Measurements from ENCODE around the gene CHAC2.
"Not testable (repeated sequence)": the region's sequence is repeated elsewhere in the genome, so short reads cannot be mapped to it uniquely, and the experiment has no call there.

Gene CHAC2

GRCh38 chr2:53767405-53768241 is at the start of gene CHAC2:
Gene CHAC2 (plus strand): TSS chr2:53767804. CDS start chr2:53767887, 83 bp downstream.
- peak; percentile 82 for DNase-seq (ENCODE audit: low read depth)

DNA sequence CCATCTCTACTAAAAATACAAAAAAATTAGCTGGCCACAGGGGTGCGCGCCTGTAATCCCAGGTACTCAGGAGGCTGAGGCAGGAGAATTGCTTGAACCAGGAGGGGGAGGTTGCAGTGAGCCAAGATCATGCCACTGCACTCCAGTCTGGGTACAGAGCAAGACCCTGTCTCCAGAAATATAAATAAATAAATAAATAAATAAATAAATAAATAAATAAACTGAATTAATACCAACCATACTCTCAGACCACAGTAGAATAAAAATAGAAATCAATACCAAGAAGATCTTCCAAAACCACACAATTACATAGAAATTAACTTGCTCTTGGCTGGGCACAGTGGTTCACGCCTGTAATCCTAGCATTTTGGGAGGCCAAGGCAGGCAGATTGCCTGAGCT is 46.7 kb upstream of the CHAC2 start:
- not testable (repeated sequence) for DNase-seq (ENCODE audit: low read depth)

DNA sequence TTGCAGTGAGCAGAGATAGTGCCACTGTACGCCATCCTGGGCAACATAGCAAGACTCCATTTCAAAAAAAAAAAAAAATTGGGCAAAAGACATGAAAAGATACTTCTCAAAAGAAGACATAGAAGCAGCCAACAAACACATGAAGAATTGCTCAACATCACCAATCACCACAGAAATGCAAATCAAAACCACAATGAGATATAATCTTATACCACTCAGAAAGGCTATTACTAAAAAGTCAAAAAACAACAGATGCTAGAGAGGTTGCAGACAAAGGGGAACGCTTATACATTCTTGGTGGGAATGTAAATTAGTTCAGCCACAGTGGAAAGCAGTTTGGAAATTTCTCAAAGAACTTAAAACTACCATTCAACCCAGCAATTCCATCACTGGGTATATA is 43.1 kb upstream of the CHAC2 start:
- peak; percentile 81 for DNase-seq (ENCODE audit: low read depth)

GRCh38 chr2:53725662-53726061 is 41.9 kb upstream of the CHAC2 start:
- no peak for DNase-seq (ENCODE audit: low read depth)

DNA sequence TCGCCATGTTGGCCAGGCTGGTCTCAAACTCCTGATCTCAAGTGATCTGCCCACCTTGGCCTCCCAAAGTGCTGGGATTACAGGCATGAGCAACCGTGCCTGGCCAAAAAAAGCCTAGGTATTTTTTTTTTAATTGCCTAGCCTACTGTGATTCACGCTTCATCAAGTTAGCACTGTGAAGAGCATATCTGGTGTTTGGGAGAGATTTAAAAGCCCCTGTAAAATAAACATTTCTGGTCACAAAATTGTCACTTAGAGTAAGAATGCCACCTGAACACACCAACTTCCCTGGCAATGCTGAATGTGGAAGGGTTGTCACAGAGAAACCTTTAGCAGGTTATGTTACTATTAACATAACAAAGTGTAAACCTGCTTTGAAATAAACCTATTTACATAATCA is 39.7 kb upstream of the CHAC2 start:
- no peak for DNase-seq (ENCODE audit: low read depth)

DNA sequence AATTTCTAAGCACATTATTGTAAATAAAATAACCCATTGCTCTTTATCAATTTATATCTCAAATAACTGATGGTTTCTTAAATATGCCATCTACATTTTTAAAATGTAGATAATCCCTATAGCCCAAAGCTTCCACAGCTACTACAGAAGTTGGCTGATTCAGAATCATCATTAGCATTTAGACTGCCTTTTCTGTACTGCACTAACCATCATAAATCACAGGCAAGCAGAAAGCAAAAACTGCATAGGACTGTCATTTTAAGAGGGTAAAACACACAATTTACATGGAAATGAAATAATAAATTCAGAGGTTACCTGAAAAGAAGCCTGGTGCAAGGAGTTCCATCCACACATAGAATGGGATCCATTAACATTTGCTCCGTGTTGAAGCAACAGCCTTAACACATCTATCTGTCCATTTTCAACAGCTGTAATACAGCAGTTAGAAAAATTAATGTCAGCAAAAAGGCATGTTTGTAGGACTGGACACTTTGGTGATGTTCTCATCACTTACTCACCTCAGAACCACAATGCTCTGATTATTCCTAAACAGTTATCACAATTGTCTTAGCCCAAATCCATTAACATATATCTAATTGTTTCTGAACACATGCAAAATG is 38.4 kb upstream of the CHAC2 start:
- DNase-seq (ENCODE audit: low read depth) = no peak

DNA sequence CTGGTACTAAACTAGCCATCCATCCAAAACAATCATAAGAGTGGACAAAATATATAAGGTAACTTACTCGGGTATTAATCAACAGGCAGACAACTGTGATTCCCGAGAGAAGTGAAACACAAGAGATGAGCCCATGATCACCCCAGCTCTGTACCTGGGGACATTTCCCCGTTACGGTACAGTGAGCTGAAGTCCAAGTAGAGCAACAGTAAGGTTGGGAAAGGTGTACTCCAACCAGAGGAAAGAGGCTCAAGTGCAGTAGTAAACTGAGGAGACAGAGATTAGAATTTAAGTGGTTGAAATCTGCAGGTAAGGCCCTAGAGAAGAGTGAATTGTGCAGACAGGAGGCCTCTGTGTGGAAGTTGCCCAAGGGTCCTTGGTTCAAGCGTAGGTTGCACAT is 30.5 kb upstream of the CHAC2 start:
- no peak for DNase-seq (ENCODE audit: low read depth)

GRCh38 chr2:53739032-53739431 is 28.6 kb upstream of the CHAC2 start:
- no peak for DNase-seq (ENCODE audit: low read depth)

- peak; percentile 54 for DNase-seq (ENCODE audit: low read depth)
Observed at GRCh38 chr2:53740170-53740569, 27.4 kb upstream of the CHAC2 start.

DNA sequence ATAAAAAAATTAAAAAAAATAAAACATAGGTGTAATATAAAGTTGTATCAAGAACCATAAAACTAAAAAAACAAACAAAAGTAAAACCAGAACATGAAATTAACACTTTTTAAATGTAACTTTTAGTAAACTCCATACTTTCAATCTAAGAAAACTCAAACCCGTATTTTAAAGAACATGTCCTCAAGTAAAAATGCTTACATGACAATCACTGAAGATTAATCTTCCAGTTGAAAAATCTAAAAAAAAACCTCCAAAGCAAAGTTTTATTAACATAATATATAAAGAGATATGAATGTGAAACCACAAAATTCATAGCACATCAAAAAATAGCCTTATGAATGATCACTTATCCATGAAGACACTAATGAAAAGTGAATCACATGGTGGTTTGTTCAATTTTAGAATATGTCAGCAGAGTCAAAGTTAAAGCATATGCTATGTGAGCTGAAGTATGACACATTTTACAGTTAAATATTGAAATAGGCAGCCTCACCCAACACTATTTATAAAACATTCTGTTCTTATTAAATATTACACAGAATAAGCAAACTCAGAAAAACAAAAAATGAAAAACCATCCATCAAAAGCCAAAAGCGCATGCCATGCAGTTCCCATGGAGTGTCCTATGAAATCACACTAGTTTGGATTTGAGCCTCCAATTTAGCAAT is 23.1 kb upstream of the CHAC2 start:
- no peak for DNase-seq (ENCODE audit: low read depth)

- DNase-seq (ENCODE audit: low read depth) = no peak
Observed at GRCh38 chr2:53750041-53750768, 17.4 kb upstream of the CHAC2 start.

GRCh38 chr2:53751728-53752127 is 15.9 kb upstream of the CHAC2 start:
- DNase-seq (ENCODE audit: low read depth) = peak; percentile 62

DNA sequence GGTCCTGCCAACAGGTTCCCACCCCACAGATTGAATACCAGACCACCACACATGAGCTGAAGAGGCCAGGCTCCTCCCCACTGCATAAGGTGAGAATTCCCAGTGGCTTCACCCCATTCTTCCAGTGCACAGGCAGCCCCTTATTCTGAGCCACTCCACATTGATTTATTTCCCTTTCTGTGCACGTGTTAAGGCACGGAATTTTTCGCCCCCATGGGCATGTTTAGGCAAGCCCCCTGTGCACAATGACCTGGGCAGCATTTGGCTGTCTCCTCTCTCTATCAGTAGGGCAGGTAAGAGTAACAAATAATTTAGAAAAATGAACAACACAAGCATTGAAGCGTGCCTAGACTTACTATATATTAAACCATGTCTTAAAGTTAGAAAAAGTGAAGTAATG is 15.2 kb upstream of the CHAC2 start:
- DNase-seq (ENCODE audit: low read depth) = no peak

- no peak for DNase-seq (ENCODE audit: low read depth)
Observed at GRCh38 chr2:53753041-53753440, 14.6 kb upstream of the CHAC2 start.

DNA sequence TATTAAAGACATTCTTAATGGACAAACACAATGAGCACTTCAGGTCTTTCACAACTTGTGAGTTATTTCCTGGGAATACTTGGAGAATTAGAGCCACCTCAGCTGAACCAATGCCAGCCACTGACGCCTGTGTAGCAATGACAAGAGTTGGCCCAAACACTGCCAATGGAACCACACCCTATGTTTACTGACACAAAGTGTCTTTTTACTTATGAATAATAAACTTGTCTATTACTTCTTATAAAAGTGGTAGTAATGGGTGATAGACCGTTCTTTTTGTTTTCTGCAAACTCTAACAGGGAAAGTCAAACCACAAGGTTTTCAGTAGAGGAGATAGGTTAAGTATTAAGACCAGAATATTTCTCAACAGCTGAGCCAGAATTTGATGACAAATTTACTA is 12.5 kb upstream of the CHAC2 start:
- DNase-seq (ENCODE audit: low read depth) = peak; percentile 11

GRCh38 chr2:53756644-53757043 is 11.0 kb upstream of the CHAC2 start:
- no peak for DNase-seq (ENCODE audit: low read depth)

DNA sequence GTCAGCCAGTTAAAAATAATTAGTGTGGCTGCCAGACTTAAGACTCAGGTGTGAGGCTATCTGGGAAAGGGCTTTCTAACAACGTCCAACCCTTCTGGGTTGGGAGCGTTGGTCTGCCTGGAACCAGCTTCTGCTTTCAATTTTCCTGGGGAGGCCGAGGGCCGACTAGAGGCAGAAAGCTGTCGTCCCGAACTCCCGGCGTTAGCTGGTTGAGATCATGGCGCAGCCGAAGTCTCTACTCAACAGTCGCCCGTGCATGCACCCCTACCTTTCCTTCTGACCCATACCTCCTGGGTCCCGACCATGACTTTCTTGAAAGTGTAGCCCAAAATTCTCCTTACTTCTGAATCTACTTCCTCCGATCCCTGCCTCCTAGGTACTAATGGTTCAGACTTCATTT is 10.4 kb upstream of the CHAC2 start:
- DNase-seq (ENCODE audit: low read depth) = not testable (repeated sequence)

DNA sequence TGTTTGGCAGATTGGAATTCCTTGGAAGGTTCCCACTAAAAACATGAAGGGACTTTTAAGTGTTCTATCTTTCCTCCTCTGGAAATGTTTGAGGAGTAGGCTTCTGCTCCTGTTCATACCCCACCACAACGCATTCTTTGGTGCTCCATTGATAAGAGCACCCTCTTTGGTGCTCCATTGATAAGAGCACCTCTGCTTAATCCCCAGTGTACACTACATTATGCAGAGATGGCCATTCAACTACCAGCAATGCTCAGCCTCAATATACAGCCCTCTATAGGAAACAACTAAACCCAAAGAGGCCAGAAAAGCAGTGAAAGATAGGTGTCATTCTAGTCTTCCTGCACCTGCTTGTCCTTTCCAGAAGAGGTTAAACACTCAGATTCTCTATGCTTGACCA is 1.8 kb upstream of the CHAC2 start:
- DNase-seq (ENCODE audit: low read depth) = no peak

DNA sequence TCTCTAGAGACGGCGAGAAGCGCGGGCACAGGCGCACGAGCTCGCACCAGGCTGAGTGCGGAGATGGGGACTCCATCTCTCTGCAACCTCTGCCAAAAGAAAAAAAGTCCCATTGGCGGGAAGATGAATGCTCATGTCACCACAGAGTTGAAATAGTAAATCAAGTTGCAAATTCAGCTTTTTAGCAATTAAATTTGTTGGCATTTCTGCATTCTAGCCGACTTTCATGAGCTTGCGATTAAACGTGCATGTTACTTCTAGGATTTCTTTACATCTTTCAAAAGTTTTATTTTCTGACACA is 588 bp downstream of the CHAC2 start:
- no peak for DNase-seq (ENCODE audit: low read depth)

- no peak for DNase-seq (ENCODE audit: low read depth)
Observed at GRCh38 chr2:53769318-53769945, 1.8 kb downstream of the CHAC2 start.

- DNase-seq (ENCODE audit: low read depth) = no peak
Observed at GRCh38 chr2:53770264-53770663, 2.7 kb downstream of the CHAC2 start.

- DNase-seq (ENCODE audit: low read depth) = no peak
Observed at GRCh38 chr2:53777134-53777533, 9.5 kb downstream of the CHAC2 start.

Data from EH (cell line).